ENCODE measurements around the gene HSD17B14.
"Not testable (repeated sequence)": the region's sequence is repeated elsewhere in the genome, so short reads cannot be mapped to it uniquely, and the experiment has no call there.

The HSD17B14 gene

DNA sequence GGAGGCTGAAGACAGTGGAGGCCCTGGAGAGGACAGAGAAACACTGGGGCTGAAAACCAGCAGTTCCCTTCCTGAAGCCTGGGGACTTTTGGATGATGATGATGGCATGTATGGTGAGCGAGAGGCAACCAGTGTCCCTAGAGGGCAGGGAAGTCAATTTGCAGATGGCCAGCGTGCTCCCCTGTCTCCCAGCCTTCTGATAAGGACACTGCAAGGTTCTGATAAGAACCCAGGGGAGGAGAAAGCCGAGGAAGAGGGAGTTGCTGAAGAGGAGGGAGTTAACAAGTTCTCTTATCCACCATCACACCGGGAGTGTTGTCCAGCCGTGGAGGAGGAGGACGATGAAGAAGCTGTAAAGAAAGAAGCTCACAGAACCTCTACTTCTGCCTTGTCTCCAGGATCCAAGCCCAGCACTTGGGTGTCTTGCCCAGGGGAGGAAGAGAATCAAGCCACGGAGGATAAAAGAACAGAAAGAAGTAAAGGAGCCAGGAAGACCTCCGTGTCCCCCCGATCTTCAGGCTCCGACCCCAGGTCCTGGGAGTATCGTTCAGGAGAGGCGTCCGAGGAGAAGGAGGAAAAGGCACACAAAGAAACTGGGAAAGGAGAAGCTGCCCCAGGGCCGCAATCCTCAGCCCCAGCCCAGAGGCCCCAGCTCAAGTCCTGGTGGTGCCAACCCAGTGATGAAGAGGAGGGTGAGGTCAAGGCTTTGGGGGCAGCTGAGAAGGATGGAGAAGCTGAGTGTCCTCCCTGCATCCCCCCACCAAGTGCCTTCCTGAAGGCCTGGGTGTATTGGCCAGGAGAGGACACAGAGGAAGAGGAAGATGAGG is 37.4 kb upstream of the HSD17B14 start:
- Histone ChIP-seq H3K4me1 (ENCODE audit: insufficient read depth, low read length) (peaks cover 25% of the 10 kb centered on the region), H3K36me3 (ENCODE audit: insufficient read depth, low read length) (peaks cover 30% of the 10 kb centered on the region), H3K4me3 (ENCODE audit: low read depth in 1 of 2, low read length in 2 of 2) (peak overlapping the region; percentile 99), H3K9me3 (ENCODE audit: low read length) (no peaks in the 10 kb centered on the region), H3K9ac (ENCODE audit: low read length) (peak overlapping the region; percentile 100), H3K27me3 (ENCODE audit: control insufficient read depth in 1 of 2, insufficient read depth in 2 of 2, low read length in 2 of 2) (no peaks in the 10 kb centered on the region), H3K27ac (ENCODE audit: low read depth, low read length) (peak overlapping the region; percentile 100)

DNA sequence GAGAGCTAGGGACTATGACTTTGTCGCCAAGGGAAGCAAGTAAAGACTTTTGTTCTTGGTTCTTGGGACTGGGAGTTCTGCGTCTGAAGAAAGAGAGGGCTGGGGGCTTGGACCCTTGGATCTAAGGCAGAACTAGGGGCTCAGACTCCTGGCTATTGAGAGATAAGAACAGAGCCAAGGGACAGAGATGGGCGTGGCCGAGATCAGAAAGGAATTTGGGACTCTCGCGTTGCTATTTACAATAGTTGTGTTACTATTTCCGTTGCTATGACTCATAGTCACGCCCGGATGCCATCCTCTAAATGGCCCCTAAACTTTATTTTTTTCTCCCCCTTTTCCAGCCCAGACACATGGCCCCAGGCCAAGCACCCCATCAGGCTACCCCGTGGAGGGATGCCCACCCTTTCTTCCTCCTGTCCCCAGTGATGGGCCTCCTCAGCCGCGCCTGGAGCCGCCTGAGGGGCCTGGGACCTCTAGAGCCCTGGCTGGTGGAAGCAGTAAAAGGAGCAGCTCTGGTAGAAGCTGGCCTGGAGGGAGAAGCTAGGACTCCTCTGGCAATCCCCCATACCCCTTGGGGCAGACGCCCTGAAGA is 36.7 kb upstream of the HSD17B14 start:
- H3K9ac ChIP-seq (ENCODE audit: low read length): peak overlapping the region; percentile 100
- no peaks in the 10 kb centered on the region for H3K9me3 ChIP-seq (ENCODE audit: low read length)
- peaks cover 32% of the 10 kb centered on the region for H3K4me1 ChIP-seq (ENCODE audit: insufficient read depth, low read length)

DNA sequence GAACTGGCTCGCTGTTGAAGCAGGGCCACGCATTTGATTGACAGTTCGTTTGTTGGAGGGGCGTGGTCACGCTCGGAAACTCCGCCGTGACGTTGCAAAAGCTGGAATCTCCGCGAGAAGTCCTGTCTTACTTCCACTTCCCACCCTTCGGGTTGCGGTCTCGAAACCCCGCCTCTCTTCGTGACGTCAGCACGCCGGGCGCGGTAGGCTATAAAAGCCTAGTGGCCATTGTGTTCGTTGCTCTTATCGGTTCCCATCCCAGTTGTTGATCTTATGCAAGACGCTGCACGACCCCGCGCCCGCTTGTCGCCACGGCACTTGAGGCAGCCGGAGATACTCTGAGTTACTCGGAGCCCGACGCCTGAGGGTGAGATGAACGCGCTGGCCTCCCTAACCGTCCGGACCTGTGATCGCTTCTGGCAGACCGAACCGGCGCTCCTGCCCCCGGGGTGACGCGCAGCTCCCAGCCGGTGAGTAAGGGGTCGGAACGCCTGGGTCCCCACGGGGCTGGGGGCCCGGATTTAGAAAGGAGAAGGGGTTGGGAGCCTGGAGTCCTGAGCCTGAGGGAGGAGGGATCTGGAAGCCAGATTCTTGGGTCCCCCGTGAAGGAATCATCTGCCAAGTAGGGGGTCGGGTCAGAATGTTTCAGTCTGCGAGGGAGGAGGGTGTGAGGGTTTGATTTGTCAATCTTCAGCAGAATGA is 36.0 kb upstream of the HSD17B14 start, which contains the start of gene PPP1R15A:
Gene PPP1R15A, plus strand, starts transcription at position 240 of the 702 bp plus-strand sequence. CDS start 813 bp downstream, outside the sequence.
- H3K36me3 ChIP-seq (ENCODE audit: insufficient read depth, low read length): peaks cover 30% of the 10 kb centered on the region
- peak within 1 kb of the TSS; percentile 99 for H3K4me3 ChIP-seq (ENCODE audit: low read depth in 1 of 2, low read length in 2 of 2)
- H3K27ac ChIP-seq (ENCODE audit: low read depth, low read length): peak within 1 kb of the TSS; percentile 100
- peak within 1 kb of the TSS; percentile 100 for H3K9ac ChIP-seq (ENCODE audit: low read length)
- peaks cover 38% of the 10 kb centered on the region for H3K4me1 ChIP-seq (ENCODE audit: insufficient read depth, low read length)
- H3K9me3 ChIP-seq (ENCODE audit: low read length): no peaks in the 10 kb centered on the region
- H3K27me3 ChIP-seq (ENCODE audit: control insufficient read depth in 1 of 2, insufficient read depth in 2 of 2, low read length in 2 of 2): no peaks in the 10 kb centered on the region

More for the DNA sequence above, 36.7 kb upstream of the HSD17B14 start:
- Histone ChIP-seq H3K27ac (ENCODE audit: low read depth, low read length) (peak overlapping the region; percentile 100), H3K27me3 (ENCODE audit: control insufficient read depth in 1 of 2, insufficient read depth in 2 of 2, low read length in 2 of 2) (no peaks in the 10 kb centered on the region), H3K4me3 (ENCODE audit: low read depth in 1 of 2, low read length in 2 of 2) (peak overlapping the region; percentile 99), H3K36me3 (ENCODE audit: insufficient read depth, low read length) (peaks cover 30% of the 10 kb centered on the region)

DNA sequence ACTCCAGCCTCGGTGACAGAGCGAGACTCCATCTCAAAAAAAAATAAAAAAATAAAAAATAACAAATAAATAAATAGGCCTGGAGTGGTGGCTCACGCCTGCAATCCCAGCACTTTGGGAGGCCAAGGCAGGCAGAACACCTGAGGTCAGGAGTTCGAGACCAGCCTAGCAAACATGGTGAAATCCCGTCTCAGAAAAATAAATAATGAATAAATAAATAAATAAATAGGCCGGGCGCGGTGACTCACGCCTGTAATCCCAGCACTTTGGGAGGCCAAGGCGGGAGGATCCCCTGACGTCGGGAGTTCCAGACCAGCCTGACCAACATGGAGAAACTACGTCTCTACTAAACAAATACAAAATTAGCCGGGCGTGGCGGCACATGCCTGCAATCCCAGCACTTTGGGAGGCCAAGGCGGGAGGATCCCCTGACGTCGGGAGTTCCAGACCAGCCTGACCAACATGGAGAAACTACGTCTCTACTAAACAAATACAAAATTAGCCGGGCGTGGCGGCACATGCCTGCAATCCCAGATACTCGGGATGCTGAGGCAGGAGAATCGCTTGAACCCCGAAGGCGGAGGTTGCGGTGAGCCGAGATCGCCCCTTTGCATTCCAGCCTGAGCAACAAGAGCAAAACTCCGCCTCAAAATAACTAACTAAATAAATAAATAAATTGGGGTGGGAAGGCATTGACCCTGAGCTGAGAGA is 35.3 kb upstream of the HSD17B14 start:
- Histone ChIP-seq H3K4me1 (ENCODE audit: insufficient read depth, low read length) (peaks cover 43% of the 10 kb centered on the region), H3K27ac (ENCODE audit: low read depth, low read length) (peak overlapping the region; percentile 100), H3K4me3 (ENCODE audit: low read depth in 1 of 2, low read length in 2 of 2) (peak overlapping the region in 1 of 2 donors; percentile 99), H3K36me3 (ENCODE audit: insufficient read depth, low read length) (peaks cover 29% of the 10 kb centered on the region)
- H3K27me3 ChIP-seq (ENCODE audit: control insufficient read depth in 1 of 2, insufficient read depth in 2 of 2, low read length in 2 of 2); H3K9ac ChIP-seq (ENCODE audit: low read length); H3K9me3 ChIP-seq (ENCODE audit: low read length): not testable (repeated sequence)

DNA sequence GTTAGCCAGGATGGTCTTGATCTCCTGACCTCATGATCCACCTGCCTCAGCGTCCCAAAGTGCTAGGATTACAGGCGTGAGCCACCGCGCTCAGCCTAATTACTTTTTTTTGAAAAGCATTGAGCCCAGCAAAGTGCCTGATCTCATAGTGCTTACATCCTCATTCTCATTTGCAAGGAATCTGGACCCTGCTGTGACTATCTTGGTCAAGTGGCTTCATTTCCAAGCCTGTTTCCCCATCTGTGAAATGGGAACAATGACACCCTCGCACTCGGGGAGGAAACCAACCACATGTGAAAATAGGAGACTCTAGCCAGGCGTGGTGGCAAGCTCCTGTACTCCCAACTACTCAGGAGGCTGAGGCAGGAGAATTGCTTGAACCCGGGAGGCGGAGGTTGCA is 33.8 kb upstream of the HSD17B14 start:
- H3K4me1 ChIP-seq (ENCODE audit: insufficient read depth, low read length): peaks cover 30% of the 10 kb centered on the region
- peaks cover 18% of the 10 kb centered on the region for H3K36me3 ChIP-seq (ENCODE audit: insufficient read depth, low read length)
- H3K27me3 ChIP-seq (ENCODE audit: control insufficient read depth in 1 of 2, insufficient read depth in 2 of 2, low read length in 2 of 2): no peaks in the 10 kb centered on the region
- no peak overlapping the region for H3K4me3 ChIP-seq (ENCODE audit: low read depth in 1 of 2, low read length in 2 of 2)
- no peaks in the 10 kb centered on the region for H3K9me3 ChIP-seq (ENCODE audit: low read length)
- H3K27ac ChIP-seq (ENCODE audit: low read depth, low read length): no peak overlapping the region
- no peak overlapping the region for H3K9ac ChIP-seq (ENCODE audit: low read length)

DNA sequence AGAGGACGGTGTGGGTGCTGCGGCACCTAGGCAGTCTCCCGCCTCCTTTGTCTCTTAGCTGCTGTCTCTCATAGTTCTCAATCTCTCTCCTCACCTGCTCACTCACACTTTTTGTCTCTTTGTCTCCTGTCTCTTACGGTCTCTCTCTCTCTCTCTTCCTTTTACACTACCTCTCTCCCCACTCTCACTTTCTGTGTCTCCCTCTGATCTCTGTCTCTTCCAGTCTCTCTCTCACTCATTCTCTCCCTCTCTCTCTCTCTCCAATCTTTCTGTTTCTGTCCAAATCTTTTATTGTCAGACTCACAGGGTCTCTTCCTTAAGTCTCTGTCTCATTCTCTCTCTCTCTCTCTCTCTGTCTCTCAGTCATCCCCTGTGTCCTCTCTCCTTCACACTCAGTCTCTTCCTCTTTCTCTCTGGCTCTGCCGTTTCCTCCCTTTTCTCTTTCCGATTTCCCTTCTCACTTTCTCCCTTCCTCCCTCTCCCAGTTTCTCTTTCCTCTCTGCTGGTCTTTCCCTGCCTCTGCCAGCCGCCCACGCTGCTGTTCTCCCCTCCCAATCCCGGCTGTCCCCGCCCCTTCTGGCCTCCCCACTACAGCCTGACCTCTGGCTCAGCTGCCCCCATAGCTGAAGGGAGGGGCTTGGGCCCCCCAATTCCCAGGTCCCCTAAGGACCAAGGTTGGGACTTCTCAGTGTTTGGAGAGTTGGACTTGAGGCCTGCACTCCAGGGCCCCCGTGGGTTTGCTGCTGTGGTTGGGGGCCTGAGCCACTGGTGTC is 32.0 kb upstream of the HSD17B14 start, which contains the start of gene PLEKHA4:
Gene PLEKHA4, minus strand, starts transcription at position 504 of the 773 bp plus-strand sequence. CDS start 997 bp downstream, outside the sequence.
- H3K4me1 ChIP-seq (ENCODE audit: insufficient read depth, low read length): peaks cover 20% of the 10 kb centered on the region
- peaks cover 6% of the 10 kb centered on the region for H3K36me3 ChIP-seq (ENCODE audit: insufficient read depth, low read length)
- H3K27ac ChIP-seq (ENCODE audit: low read depth, low read length): peak within 1 kb of the TSS; percentile 83
- peak within 1 kb of the TSS; percentile 36 to 64 for H3K4me3 ChIP-seq (ENCODE audit: low read depth in 1 of 2, low read length in 2 of 2)
- H3K9ac ChIP-seq (ENCODE audit: low read length): peak within 1 kb of the TSS; percentile 80
- no peaks in the 10 kb centered on the region for H3K9me3 ChIP-seq (ENCODE audit: low read length)
- no peaks in the 10 kb centered on the region for H3K27me3 ChIP-seq (ENCODE audit: control insufficient read depth in 1 of 2, insufficient read depth in 2 of 2, low read length in 2 of 2)

DNA sequence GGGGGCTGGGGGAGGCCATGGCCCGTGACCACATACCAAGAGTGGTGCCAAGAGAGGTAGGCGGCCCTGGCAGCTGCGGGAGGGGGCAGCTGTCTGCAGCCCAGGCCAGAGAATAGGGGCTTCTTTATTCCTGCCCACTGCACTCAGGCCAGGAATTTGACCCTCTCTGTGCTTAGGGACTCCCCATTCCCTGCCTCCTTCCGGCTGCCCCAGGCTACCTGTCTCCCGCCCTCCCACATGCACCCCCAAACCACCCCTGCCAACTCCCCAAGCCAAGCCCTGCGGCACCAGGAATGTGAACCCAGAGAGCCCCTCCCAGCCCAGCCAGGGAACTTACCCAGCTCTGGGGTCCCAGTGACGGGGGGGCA is 31.4 kb upstream of the HSD17B14 start:
- peak overlapping the region; percentile 83 for H3K27ac ChIP-seq (ENCODE audit: low read depth, low read length)
- peak overlapping the region; percentile 80 for H3K9ac ChIP-seq (ENCODE audit: low read length)
- no peaks in the 10 kb centered on the region for H3K9me3 ChIP-seq (ENCODE audit: low read length)
- H3K36me3 ChIP-seq (ENCODE audit: insufficient read depth, low read length): peaks cover 4% of the 10 kb centered on the region
- H3K4me3 ChIP-seq (ENCODE audit: low read depth in 1 of 2, low read length in 2 of 2): peak overlapping the region; percentile 36 to 64
- peaks cover 20% of the 10 kb centered on the region for H3K4me1 ChIP-seq (ENCODE audit: insufficient read depth, low read length)
- no peaks in the 10 kb centered on the region for H3K27me3 ChIP-seq (ENCODE audit: control insufficient read depth in 1 of 2, insufficient read depth in 2 of 2, low read length in 2 of 2)

DNA sequence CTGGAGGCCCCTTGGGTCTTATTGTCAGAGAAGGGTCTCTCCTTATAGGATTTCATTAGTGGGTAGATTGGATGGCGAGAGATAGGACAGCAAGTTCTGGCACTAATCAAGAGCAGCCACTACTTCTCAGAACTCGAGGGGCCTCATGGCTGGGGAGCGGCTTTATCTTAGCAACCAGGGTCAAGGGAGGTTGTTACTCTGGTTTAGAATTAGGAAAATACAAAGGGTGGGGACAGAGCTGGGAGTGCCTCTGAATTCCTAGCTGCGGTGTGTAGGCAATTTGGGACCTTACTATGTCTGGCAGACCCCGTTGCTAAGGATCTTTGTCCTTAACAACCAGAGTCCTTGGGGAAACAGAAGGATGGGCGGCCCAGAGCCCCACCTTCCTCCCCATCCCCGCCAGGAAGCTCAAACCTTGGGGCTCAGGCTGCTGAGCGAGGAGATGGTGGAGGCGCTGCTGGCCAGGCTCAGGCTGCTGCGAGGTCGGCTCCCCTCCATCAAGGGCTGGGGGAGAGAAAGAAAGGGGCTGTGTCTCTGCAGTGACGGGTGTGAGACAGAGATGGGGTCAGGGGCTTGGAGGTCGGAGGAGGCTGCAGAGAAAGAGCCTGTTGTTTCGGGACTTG is 30.9 kb upstream of the HSD17B14 start:
- Histone ChIP-seq H3K27me3 (ENCODE audit: control insufficient read depth in 1 of 2, insufficient read depth in 2 of 2, low read length in 2 of 2) (no peaks in the 10 kb centered on the region), H3K9ac (ENCODE audit: low read length) (peak overlapping the region; percentile 80), H3K9me3 (ENCODE audit: low read length) (no peaks in the 10 kb centered on the region), H3K36me3 (ENCODE audit: insufficient read depth, low read length) (peaks cover 4% of the 10 kb centered on the region), H3K4me3 (ENCODE audit: low read depth in 1 of 2, low read length in 2 of 2) (peak overlapping the region; percentile 38 to 64), H3K27ac (ENCODE audit: low read depth, low read length) (peak overlapping the region; percentile 83), H3K4me1 (ENCODE audit: insufficient read depth, low read length) (peaks cover 20% of the 10 kb centered on the region)

DNA sequence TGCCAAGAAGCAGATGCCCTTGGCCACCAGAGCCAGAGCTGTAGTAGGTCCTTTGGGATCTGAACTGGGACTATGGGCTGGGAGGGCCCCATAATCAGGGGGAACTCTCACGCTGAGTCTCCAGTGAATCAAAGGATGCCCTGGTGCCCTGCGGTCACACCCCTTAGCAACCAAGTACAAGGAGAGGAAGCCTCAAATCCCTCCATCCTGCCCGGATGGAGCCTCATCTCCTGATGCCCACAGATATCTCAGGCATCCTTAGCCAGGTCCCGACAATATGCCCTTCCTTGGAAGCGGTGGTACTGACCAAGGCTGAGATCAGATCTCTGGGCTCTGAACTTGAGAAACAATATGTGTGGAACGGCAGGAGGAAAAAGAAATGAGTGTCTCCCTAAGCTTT is 30.4 kb upstream of the HSD17B14 start:
- H3K36me3 ChIP-seq (ENCODE audit: insufficient read depth, low read length): peaks cover 4% of the 10 kb centered on the region
- H3K9ac ChIP-seq (ENCODE audit: low read length): no peak overlapping the region
- H3K27me3 ChIP-seq (ENCODE audit: control insufficient read depth in 1 of 2, insufficient read depth in 2 of 2, low read length in 2 of 2): no peaks in the 10 kb centered on the region
- no peak overlapping the region for H3K27ac ChIP-seq (ENCODE audit: low read depth, low read length)
- H3K9me3 ChIP-seq (ENCODE audit: low read length): no peaks in the 10 kb centered on the region
- H3K4me1 ChIP-seq (ENCODE audit: insufficient read depth, low read length): peaks cover 20% of the 10 kb centered on the region
- no peak overlapping the region for H3K4me3 ChIP-seq (ENCODE audit: low read depth in 1 of 2, low read length in 2 of 2)

DNA sequence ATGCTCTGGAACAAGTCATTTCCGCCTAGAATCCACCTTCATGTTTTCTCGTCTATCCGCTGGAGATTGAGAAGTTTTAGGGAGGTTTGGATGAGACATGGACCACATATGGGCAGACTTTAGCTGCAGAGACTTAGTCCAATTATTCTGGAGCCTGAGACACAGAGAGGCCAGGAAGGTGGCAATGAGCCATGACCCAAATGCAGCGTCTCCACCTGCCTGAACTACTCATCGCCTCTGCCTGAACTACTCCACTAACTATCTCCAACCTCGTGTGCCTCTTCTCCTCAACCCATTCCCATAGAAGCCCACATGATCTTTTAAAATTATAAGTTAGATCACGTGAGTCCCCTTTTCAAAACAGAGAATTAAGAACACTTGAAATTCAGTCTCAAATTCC is 26.5 kb upstream of the HSD17B14 start:
- peaks cover 4% of the 10 kb centered on the region for H3K36me3 ChIP-seq (ENCODE audit: insufficient read depth, low read length)
- H3K9ac ChIP-seq (ENCODE audit: low read length): no peak overlapping the region
- H3K4me3 ChIP-seq (ENCODE audit: low read depth in 1 of 2, low read length in 2 of 2): no peak overlapping the region
- H3K9me3 ChIP-seq (ENCODE audit: low read length): no peaks in the 10 kb centered on the region
- no peak overlapping the region for H3K27ac ChIP-seq (ENCODE audit: low read depth, low read length)
- peaks cover 10% of the 10 kb centered on the region for H3K4me1 ChIP-seq (ENCODE audit: insufficient read depth, low read length)
- H3K27me3 ChIP-seq (ENCODE audit: control insufficient read depth in 1 of 2, insufficient read depth in 2 of 2, low read length in 2 of 2): no peaks in the 10 kb centered on the region
